Measurements from ENCODE around the gene ACSF2. TPM values are rescaled to one million over a fixed set of nuclear protein-coding genes. Genes with fewer than 3 reads are reported as not detected.

ACSF2 gene
- total and polyA plus RNA-seq, 2 of the 13 experiments (the other 11 are each of a cell fraction or from before 2014, with no cell fraction given) = 87.3 to 109 TPM

DNA sequence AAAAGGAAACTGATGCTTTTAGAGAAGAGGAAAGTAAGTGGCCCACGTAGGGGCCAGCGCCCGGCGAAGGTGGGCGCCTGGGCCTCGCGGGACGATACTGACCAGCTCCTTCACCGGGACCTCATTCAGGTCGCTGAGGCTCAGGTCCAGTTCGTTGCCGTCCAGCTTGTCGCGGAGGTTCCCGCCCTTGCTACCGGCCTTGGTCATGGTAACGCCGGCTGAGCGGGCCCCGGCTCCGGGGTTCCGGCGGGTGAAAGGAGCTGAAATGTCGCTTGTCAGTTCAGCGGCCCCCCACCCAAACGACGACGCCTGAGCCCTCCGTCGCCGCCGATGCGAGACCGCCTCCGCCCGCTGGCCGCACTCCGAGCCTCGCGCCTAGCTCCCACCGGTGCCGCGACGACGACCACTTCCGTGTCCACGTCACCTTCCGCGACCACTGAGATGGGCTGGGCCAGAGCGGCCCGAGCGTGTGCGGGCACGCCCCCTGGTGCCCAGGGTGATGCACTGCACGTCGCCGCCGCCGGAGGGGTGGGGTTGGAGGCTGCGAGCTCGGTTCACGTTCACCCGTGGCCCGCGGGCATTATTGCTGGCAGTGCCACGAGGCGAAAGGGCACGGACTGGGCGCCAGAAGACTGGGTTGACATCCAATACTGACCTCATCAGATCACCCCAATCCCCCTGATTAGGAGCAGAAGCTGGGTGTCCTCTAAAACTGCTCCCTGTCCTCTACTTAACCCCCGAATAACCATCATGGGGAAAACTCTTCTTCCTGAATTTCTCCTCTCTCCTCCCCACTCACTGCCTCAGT, 28.7 kb upstream of the ACSF2 start, which contains the start of gene LRRC59 (continued):
- TF ChIP-seq, protein P1, sequence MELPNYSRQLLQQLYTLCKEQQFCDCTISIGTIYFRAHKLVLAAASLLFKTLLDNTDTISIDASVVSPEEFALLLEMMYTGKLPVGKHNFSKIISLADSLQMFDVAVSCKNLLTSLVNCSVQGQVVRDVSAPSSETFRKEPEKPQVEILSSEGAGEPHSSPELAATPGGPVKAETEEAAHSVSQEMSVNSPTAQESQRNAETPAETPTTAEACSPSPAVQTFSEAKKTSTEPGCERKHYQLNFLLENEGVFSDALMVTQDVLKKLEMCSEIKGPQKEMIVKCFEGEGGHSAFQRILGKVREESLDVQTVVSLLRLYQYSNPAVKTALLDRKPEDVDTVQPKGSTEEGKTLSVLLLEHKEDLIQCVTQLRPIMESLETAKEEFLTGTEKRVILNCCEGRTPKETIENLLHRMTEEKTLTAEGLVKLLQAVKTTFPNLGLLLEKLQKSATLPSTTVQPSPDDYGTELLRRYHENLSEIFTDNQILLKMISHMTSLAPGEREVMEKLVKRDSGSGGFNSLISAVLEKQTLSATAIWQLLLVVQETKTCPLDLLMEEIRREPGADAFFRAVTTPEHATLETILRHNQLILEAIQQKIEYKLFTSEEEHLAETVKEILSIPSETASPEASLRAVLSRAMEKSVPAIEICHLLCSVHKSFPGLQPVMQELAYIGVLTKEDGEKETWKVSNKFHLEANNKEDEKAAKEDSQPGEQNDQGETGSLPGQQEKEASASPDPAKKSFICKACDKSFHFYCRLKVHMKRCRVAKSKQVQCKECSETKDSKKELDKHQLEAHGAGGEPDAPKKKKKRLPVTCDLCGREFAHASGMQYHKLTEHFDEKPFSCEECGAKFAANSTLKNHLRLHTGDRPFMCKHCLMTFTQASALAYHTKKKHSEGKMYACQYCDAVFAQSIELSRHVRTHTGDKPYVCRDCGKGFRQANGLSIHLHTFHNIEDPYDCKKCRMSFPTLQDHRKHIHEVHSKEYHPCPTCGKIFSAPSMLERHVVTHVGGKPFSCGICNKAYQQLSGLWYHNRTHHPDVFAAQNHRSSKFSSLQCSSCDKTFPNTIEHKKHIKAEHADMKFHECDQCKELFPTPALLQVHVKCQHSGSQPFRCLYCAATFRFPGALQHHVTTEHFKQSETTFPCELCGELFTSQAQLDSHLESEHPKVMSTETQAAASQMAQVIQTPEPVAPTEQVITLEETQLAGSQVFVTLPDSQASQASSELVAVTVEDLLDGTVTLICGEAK (IDR thresholded peaks at IDR 0.05) = no peak
- TF ChIP-seq, protein P1 (CRISPR knock-in tag; IDR thresholded peaks at IDR 0.05) = peak; percentile 95
- TF ChIP-seq ZNF143 (CRISPR knock-in tag; IDR thresholded peaks at IDR 0.05) = peak; percentile 80
- no peak for TF ChIP-seq NCOA5 (CRISPR knock-in tag; IDR thresholded peaks at IDR 0.05)
- TF ChIP-seq, protein P2, sequence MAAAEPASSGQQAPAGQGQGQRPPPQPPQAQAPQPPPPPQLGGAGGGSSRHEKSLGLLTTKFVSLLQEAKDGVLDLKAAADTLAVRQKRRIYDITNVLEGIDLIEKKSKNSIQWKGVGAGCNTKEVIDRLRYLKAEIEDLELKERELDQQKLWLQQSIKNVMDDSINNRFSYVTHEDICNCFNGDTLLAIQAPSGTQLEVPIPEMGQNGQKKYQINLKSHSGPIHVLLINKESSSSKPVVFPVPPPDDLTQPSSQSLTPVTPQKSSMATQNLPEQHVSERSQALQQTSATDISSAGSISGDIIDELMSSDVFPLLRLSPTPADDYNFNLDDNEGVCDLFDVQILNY (CRISPR knock-in tag; conservative IDR thresholded peaks at IDR 0.05) = peak; percentile 89
- TF ChIP-seq, protein P3, sequence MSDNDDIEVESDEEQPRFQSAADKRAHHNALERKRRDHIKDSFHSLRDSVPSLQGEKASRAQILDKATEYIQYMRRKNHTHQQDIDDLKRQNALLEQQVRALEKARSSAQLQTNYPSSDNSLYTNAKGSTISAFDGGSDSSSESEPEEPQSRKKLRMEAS (IDR thresholded peaks at IDR 0.05) = peak; percentile 98
- peak; percentile 77; the same call in 1 of the 2 replicates for TF ChIP-seq NCOA2 (CRISPR knock-in tag; IDR thresholded peaks at IDR 0.05)
- peak; percentile 93 for TF ChIP-seq POLR2G (IDR thresholded peaks at IDR 0.05; ENCODE audit: low read depth, low read length)
- TF ChIP-seq SOX6 (IDR thresholded peaks at IDR 0.05) = no peak
- TF ChIP-seq SOX6 (CRISPR knock-in tag; IDR thresholded peaks at IDR 0.05) = peak; percentile 91
- peak; percentile 96 for TF ChIP-seq THAP11 (CRISPR knock-in tag; IDR thresholded peaks at IDR 0.05)
- TF ChIP-seq ZNF773 (CRISPR knock-in tag; IDR thresholded peaks at IDR 0.05; ENCODE audit: borderline replicate concordance) = peak; percentile 72; the same call in 1 of the 2 replicates
- TF ChIP-seq, protein P4, sequence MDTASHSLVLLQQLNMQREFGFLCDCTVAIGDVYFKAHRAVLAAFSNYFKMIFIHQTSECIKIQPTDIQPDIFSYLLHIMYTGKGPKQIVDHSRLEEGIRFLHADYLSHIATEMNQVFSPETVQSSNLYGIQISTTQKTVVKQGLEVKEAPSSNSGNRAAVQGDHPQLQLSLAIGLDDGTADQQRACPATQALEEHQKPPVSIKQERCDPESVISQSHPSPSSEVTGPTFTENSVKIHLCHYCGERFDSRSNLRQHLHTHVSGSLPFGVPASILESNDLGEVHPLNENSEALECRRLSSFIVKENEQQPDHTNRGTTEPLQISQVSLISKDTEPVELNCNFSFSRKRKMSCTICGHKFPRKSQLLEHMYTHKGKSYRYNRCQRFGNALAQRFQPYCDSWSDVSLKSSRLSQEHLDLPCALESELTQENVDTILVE (CRISPR knock-in tag; IDR thresholded peaks at IDR 0.05) = peak; percentile 93
- peak; percentile 9; the same call in 1 of the 2 replicates for TF ChIP-seq ATRX (CRISPR knock-in tag; IDR thresholded peaks at IDR 0.05; ENCODE audit: borderline replicate concordance)
- peak; percentile 90 for TF ChIP-seq BCL6 (CRISPR knock-in tag; IDR thresholded peaks at IDR 0.05)

All from HepG2 (cell line).